ENCODE measurements around the gene ADTRP.

DNA sequence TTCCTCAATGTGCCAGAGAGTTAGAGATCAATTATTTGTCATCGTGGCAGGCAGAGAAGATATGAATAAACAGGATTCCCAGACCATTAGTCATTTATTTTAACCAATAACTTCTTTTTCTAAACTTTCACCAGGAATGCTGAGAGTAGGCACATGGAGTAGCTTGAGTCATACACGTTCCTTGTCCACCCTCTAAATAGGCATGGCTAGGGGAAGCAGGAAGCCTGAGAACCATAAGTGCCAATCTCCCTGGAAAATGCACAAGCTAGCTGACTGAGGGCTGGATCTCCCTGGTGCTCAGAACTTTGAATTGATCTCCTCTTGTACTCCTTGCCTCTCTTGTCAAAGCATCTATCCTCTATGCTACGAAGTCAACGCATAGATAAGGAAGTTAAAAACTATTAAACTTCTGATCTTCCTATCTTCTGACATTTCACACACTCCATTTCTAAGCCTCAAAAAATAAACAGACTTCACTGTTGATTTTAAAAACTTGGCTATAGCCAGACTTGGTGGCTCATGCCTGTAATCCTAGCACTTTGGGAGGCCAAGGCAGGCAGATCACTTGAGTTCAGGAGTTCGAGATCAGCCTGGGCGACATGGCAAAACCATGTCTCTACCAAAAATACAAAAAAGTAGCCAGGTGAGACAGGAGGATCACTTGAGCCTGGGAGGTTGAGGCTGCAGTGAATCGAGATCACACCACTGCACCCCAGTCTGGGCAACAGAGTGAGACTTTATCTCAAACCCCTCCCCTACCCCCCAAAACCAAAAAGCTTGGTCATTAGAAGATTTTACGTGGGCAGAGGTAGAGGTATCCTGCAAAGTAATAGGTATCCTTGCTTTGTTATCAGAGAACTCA, 11.8 kb downstream of the ADTRP start:
- TF ChIP-seq, protein P1, sequence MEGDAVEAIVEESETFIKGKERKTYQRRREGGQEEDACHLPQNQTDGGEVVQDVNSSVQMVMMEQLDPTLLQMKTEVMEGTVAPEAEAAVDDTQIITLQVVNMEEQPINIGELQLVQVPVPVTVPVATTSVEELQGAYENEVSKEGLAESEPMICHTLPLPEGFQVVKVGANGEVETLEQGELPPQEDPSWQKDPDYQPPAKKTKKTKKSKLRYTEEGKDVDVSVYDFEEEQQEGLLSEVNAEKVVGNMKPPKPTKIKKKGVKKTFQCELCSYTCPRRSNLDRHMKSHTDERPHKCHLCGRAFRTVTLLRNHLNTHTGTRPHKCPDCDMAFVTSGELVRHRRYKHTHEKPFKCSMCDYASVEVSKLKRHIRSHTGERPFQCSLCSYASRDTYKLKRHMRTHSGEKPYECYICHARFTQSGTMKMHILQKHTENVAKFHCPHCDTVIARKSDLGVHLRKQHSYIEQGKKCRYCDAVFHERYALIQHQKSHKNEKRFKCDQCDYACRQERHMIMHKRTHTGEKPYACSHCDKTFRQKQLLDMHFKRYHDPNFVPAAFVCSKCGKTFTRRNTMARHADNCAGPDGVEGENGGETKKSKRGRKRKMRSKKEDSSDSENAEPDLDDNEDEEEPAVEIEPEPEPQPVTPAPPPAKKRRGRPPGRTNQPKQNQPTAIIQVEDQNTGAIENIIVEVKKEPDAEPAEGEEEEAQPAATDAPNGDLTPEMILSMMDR (IDR thresholded peaks at IDR 0.05; ENCODE audit: insufficient read depth, low read length, poor library complexity, severe bottlenecking) = no peak
- no peak for TF ChIP-seq EZH2phosphoT487 (conservative IDR thresholded peaks at IDR 0.05; ENCODE audit: low read length)
